Liver (tissue), 9 donors: ENCODE measurements around the gene TSPAN19. TPM values are rescaled to one million over a fixed set of nuclear protein-coding genes. Genes with fewer than 3 reads are reported as not detected.

Source experiments
- DNase-seq: peaks from one replicate; pipeline ENCODE4 v3.0.0-alpha.2; 2017; ENCODE audit warnings: low spot score
- H3K27ac ChIP-seq, 2 donors: one replicate each; pipeline ENCODE4 v1.7.0; 2013; ENCODE audit warnings: inconsistent platforms in 2 of 2, low read length in 2 of 2, control low read depth in 1 of 2, low read depth in 1 of 2, mild to moderate bottlenecking in 1 of 2
- H3K27me3 ChIP-seq, 4 donors: one replicate each; pipeline versions ENCODE4 v1.6.1 to v1.7.0; 2013; ENCODE audit warnings: low read length in 3 of 4, inconsistent platforms in 1 of 4, mild to moderate bottlenecking in 1 of 4, moderate library complexity in 1 of 4; ENCODE audit not compliant: control insufficient read depth in 4 of 4, insufficient read depth in 4 of 4
- H3K36me3 ChIP-seq, 4 donors: one replicate each; pipeline versions ENCODE4 v1.6.1 to v1.7.0; 2013; ENCODE audit warnings: low read length in 3 of 4, mild to moderate bottlenecking in 3 of 4, low read depth in 1 of 4, moderate library complexity in 1 of 4; ENCODE audit not compliant: control insufficient read depth in 4 of 4, insufficient read depth in 3 of 4
- H3K4me1 ChIP-seq, 4 donors: one replicate each; pipeline versions ENCODE4 v1.6.1 to v1.7.0; 2013; ENCODE audit warnings: low read length in 3 of 4, mild to moderate bottlenecking in 3 of 4, moderate library complexity in 1 of 4; ENCODE audit not compliant: control insufficient read depth in 4 of 4, insufficient read depth in 4 of 4
- H3K4me3 ChIP-seq, 3 donors: one replicate each; pipeline versions ENCODE4 v1.6.1 to v1.7.0; 2013; ENCODE audit warnings: low read length in 3 of 3, control low read depth in 1 of 3, low read depth in 1 of 3, mild to moderate bottlenecking in 1 of 3
- H3K9ac ChIP-seq, 2 donors: one replicate each; pipeline ENCODE4 v1.7.0; 2013; ENCODE audit warnings: low read length in 2 of 2, mild to moderate bottlenecking in 2 of 2, moderate library complexity in 2 of 2, control low read depth in 1 of 2, low read depth in 1 of 2
- H3K9me3 ChIP-seq, 4 donors: one replicate each; pipeline versions ENCODE4 v1.6.1 to v1.7.0; 2013; ENCODE audit warnings: low read length in 3 of 4; ENCODE audit not compliant: control insufficient read depth in 4 of 4
- ATF3 ChIP-seq: IDR thresholded peaks from 2 replicates; pipeline ENCODE4 v1.6.1; 2016; ENCODE audit warnings: antibody characterized with exemption
- EGR1 ChIP-seq, 2 donors: IDR thresholded peaks; 2 replicates each; pipeline ENCODE4 v1.6.1; 2016 to 2018; ENCODE audit warnings: antibody characterized with exemption in 2 of 2, low read depth in 2 of 2
- FOXA1 ChIP-seq: IDR thresholded peaks from 2 replicates; pipeline ENCODE4 v1.6.1; 2016; ENCODE audit warnings: antibody characterized with exemption
- GABPA ChIP-seq, 2 donors: IDR thresholded peaks in 1 of 2; conservative IDR thresholded peaks in 1 of 2; 2 replicates each; pipeline ENCODE4 v1.6.1; 2016; ENCODE audit warnings: antibody characterized with exemption in 2 of 2, mild to moderate bottlenecking in 1 of 2, moderate library complexity in 1 of 2
- HNF4A ChIP-seq, 2 donors: conservative IDR thresholded peaks; 2 replicates each; pipeline ENCODE4 v1.6.1; 2016; ENCODE audit warnings: antibody characterized with exemption in 2 of 2, mild to moderate bottlenecking in 2 of 2
- HNF4G ChIP-seq: IDR thresholded peaks from 2 replicates; pipeline ENCODE4 v1.6.1; 2016; ENCODE audit warnings: antibody characterized with exemption
- MAX ChIP-seq: IDR thresholded peaks from 2 replicates; pipeline ENCODE4 v1.6.1; 2016; ENCODE audit warnings: antibody characterized with exemption
- NR2F2 ChIP-seq: IDR thresholded peaks from 2 replicates; pipeline ENCODE4 v1.6.1; 2016; ENCODE audit warnings: antibody characterized with exemption
- RAD21 ChIP-seq, 2 donors: IDR thresholded peaks; 2 replicates each; pipeline ENCODE4 v1.6.1; 2016; ENCODE audit warnings: antibody characterized with exemption in 2 of 2, mild to moderate bottlenecking in 2 of 2
- RXRA ChIP-seq, 2 donors: IDR thresholded peaks; 2 replicates each; pipeline ENCODE4 v1.6.1; 2017 to 2018; ENCODE audit warnings: antibody characterized with exemption in 2 of 2, mild to moderate bottlenecking in 1 of 2
- SP1 ChIP-seq: IDR thresholded peaks from 2 replicates; pipeline ENCODE4 v1.6.1; 2018; ENCODE audit warnings: antibody characterized with exemption, mild to moderate bottlenecking
- TAF1 ChIP-seq: conservative IDR thresholded peaks from 2 replicates; pipeline ENCODE4 v1.6.1; 2016; ENCODE audit warnings: antibody characterized with exemption, mild to moderate bottlenecking
- YY1 ChIP-seq: IDR thresholded peaks from 2 replicates; pipeline ENCODE4 v1.6.1; 2016; ENCODE audit warnings: antibody characterized with exemption, mild to moderate bottlenecking
- ZBTB33 ChIP-seq: IDR thresholded peaks from 2 replicates; pipeline ENCODE4 v1.6.1; 2016; ENCODE audit warnings: antibody characterized with exemption
- WGBS: extraction: QIAGEN DNeasy Blood & Tissue Kit; methylation state at CpG from one replicate; pipeline ENCODE4 v1.1.7; 2013; 5-methylcytosine and 5-hydroxymethylcytosine counted together
- polyA plus RNA-seq, 2 donors: library from polyadenylated mRNA; stranded (reverse) in 1 of 2; unstranded in 1 of 2; fragments of 200-250 nt in 1 of 2; fragments of >200 nt in 1 of 2; fragmentation: Nextera tagmentation in 1 of 2; extraction: Ambion mirVana in 1 of 2; gene quantifications; one replicate each; pipeline versions ENCODE4 v1.2.1 to v1.2.3, GENCODE V29; 2013 to 2015
- total RNA-seq, 2 donors: library from RNA; depleted of rRNA; stranded (reverse); fragments of >200 nt; gene quantifications; one replicate each; pipeline ENCODE4 v1.2.3, GENCODE V29; 2014
- TF ChIP-seq, protein P1 (sequence below): IDR thresholded peaks from 2 replicates; pipeline ENCODE4 v1.6.1; 2016; ENCODE audit warnings: antibody characterized with exemption, mild to moderate bottlenecking
- TF ChIP-seq, protein P2 (sequence below): fragments of 150-350 bp; IDR thresholded peaks from 2 replicates; pipeline ENCODE4 v1.5.1; 2017; ENCODE audit warnings: improper control_type of control experiment, low read depth, low read length; ENCODE audit not compliant: missing input control
- donor health status: healthy.
- donor health status: healthy.
- donor health status: healthy.
- donor health status: healthy.
- donor health status: healthy.

Gene TSPAN19
- total and polyA plus RNA-seq, 4 donors, result not detected

DNA sequence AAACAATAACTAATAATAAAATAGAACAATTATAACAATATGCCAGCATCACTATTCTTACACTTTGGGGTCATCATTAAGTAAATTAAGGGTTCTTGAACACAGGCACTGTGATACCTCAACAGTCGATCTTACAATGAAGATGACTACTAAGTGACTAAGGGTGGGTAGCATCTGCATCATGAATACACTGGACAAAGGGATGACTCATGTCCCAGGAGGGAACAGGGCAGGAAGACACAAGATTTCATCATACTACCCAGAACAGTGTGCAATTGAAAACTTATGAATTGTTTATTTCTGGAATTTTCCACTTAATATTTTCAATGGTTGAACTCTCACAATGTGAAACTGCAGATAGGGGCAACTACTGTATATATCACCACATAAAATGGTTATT is 19.7 kb downstream of the TSPAN19 start:
- DNase-seq, result no peak
- Histone ChIP-seq H3K9ac (no peak overlapping the region), H3K27me3 (peaks cover 0 to 9% (median 0%) of the 10 kb centered on the region in 4 donors), H3K4me3 (no peak overlapping the region), H3K9me3 (no peaks in the 10 kb centered on the region), H3K4me1 (no peaks in the 10 kb centered on the region), H3K27ac (no peak overlapping the region), H3K36me3 (no peaks in the 10 kb centered on the region)
- TF ChIP-seq NR2F2 (no peak), FOXA1 (no peak), MAX (no peak), EGR1 (IDR thresholded peaks at IDR 0.05; ENCODE audit: low read depth in 2 of 2) (no peak), SP1 (no peak), HNF4A (conservative IDR thresholded peaks at IDR 0.05) (no peak), RAD21 (IDR thresholded peaks at IDR 0.05) (no peak), HNF4G (no peak), ZBTB33 (no peak), YY1 (no peak)
- TF ChIP-seq, protein P1, sequence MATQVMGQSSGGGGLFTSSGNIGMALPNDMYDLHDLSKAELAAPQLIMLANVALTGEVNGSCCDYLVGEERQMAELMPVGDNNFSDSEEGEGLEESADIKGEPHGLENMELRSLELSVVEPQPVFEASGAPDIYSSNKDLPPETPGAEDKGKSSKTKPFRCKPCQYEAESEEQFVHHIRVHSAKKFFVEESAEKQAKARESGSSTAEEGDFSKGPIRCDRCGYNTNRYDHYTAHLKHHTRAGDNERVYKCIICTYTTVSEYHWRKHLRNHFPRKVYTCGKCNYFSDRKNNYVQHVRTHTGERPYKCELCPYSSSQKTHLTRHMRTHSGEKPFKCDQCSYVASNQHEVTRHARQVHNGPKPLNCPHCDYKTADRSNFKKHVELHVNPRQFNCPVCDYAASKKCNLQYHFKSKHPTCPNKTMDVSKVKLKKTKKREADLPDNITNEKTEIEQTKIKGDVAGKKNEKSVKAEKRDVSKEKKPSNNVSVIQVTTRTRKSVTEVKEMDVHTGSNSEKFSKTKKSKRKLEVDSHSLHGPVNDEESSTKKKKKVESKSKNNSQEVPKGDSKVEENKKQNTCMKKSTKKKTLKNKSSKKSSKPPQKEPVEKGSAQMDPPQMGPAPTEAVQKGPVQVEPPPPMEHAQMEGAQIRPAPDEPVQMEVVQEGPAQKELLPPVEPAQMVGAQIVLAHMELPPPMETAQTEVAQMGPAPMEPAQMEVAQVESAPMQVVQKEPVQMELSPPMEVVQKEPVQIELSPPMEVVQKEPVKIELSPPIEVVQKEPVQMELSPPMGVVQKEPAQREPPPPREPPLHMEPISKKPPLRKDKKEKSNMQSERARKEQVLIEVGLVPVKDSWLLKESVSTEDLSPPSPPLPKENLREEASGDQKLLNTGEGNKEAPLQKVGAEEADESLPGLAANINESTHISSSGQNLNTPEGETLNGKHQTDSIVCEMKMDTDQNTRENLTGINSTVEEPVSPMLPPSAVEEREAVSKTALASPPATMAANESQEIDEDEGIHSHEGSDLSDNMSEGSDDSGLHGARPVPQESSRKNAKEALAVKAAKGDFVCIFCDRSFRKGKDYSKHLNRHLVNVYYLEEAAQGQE, result no peak
- WGBS, result 72% methylated on average over 1 of the region's 1 CpG

DNA sequence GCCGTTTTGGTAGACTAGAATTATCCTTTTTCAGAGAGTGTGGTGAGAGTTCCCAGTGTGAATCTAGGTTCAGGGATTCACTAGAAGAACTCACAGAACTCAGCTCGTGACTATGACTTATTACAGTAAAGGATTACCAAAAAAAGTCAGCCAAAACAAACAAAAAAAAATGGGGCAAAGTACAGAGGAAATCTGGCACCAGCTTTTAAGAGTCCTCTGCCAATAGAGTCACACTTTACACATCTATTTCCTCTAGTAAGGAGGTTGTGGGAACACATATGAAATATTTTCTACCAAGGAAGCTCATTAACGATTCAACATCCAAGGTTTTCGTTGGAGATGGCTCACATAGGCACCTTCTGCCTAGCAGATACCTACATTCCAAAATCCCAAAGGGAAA is 28.2 kb downstream of the TSPAN19 start:
- H3K4me1 ChIP-seq, result peaks cover 0 to 8% (median 3%) of the 10 kb centered on the region in 4 donors
- H3K9me3 ChIP-seq, result no peaks in the 10 kb centered on the region
- WGBS, result 35% methylated on average over 4 of the region's 4 CpGs
- no peak overlapping the region for H3K4me3 ChIP-seq
- peaks cover 0 to 8% (median 0%) of the 10 kb centered on the region in 4 donors for H3K27me3 ChIP-seq
- no peaks in the 10 kb centered on the region for H3K36me3 ChIP-seq
- no peak for DNase-seq
- TF ChIP-seq RAD21 (IDR thresholded peaks at IDR 0.05), result no peak
- no peak for TF ChIP-seq YY1
- TF ChIP-seq GABPA (IDR thresholded peaks at IDR 0.05 in 1 of 2, conservative IDR thresholded peaks at IDR 0.05 in 1 of 2), result no peak
- no peak for TF ChIP-seq NR2F2
- TF ChIP-seq ATF3, result no peak
- TF ChIP-seq, protein P2, sequence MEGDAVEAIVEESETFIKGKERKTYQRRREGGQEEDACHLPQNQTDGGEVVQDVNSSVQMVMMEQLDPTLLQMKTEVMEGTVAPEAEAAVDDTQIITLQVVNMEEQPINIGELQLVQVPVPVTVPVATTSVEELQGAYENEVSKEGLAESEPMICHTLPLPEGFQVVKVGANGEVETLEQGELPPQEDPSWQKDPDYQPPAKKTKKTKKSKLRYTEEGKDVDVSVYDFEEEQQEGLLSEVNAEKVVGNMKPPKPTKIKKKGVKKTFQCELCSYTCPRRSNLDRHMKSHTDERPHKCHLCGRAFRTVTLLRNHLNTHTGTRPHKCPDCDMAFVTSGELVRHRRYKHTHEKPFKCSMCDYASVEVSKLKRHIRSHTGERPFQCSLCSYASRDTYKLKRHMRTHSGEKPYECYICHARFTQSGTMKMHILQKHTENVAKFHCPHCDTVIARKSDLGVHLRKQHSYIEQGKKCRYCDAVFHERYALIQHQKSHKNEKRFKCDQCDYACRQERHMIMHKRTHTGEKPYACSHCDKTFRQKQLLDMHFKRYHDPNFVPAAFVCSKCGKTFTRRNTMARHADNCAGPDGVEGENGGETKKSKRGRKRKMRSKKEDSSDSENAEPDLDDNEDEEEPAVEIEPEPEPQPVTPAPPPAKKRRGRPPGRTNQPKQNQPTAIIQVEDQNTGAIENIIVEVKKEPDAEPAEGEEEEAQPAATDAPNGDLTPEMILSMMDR, result no peak
- peak in 1 of 2 donors; percentile 60 for TF ChIP-seq HNF4A (conservative IDR thresholded peaks at IDR 0.05)
- peak in 1 of 2 donors; percentile 13 for TF ChIP-seq RXRA (IDR thresholded peaks at IDR 0.05)
- no peak for TF ChIP-seq EGR1 (IDR thresholded peaks at IDR 0.05; ENCODE audit: low read depth in 2 of 2)
- no peak for TF ChIP-seq TAF1
- TF ChIP-seq MAX, result no peak
- TF ChIP-seq ZBTB33, result no peak
- no peak overlapping the region for H3K9ac ChIP-seq
- H3K27ac ChIP-seq, result no peak overlapping the region
